ENCODE measurements around the gene MVB12B. TPM values are rescaled to one million over a fixed set of nuclear protein-coding genes. Genes with fewer than 3 reads are reported as not detected.
A peak's percentile ranks its signal among the peaks of the same experiment; 100 is the strongest.

The MVB12B gene
- total and polyA plus RNA-seq, 2 of the 8 experiments (the other 6 are each of a cell fraction or from before 2014, with no cell fraction given), result 2.6 to 5.0 TPM

- FAIRE-seq (no peak), DNase-seq (ENCODE audit: low read depth in 1 of 2, low spot score in 2 of 2) (no peak)
- H3K23me2 ChIP-seq (ENCODE audit: low read depth, low read length), result no peaks in the 10 kb centered on the region; the same call in 1 of the 2 replicates
- no peak overlapping the region for H3K4ac ChIP-seq (replicated peaks; ENCODE audit: insufficient read length, low read depth, low read length)
- WGBS, 2 experiments (ENCODE audit: extremely low coverage in 1 of 2, insufficient coverage in 1 of 2, insufficient read length in 1 of 2, insufficient replicate concordance in 2 of 2, low coverage in 1 of 2, low lambda C conversion rate in 2 of 2, missing lambda C conversion rate in 1 of 2), result 88% methylated on average over 5 of the region's 5 CpGs; no CpG with 5 or more reads in 1 of the 2 experiments
- no peaks in the 10 kb centered on the region; a peak in 1 of 4 replicates for H3K9me3 ChIP-seq (ENCODE audit: insufficient read depth in 2 of 2, low read depth in 1 of 2, low read length in 1 of 2)
- 0 out of 2 replicates have a peak overlapping the region, but pooled peaks have one; percentile 82 for H2BK12ac ChIP-seq (ENCODE audit: low read depth, low read length)
- peak overlapping the region; percentile 52; the same call in 1 of the 2 replicates for H3K18ac ChIP-seq (ENCODE audit: extremely low read depth, low read length)
- no peak overlapping the region for H4K8ac ChIP-seq (ENCODE audit: extremely low read depth, insufficient read depth, low read length)
- H2BK5ac ChIP-seq (ENCODE audit: low read depth, low read length), result peak overlapping the region; percentile 73; the same call in 1 of the 2 replicates
- no peak overlapping the region for H3K23ac ChIP-seq (ENCODE audit: insufficient read length)
- no peak overlapping the region for H2AFZ ChIP-seq (ENCODE audit: low read length)
- peak overlapping the region; percentile 21; the same call in 1 of the 2 replicates for H2BK20ac ChIP-seq (ENCODE audit: low read length)
- H3K56ac ChIP-seq (replicated peaks; ENCODE audit: insufficient read length, low read depth, low read length), result no peak overlapping the region
- no peak overlapping the region for H3K14ac ChIP-seq (ENCODE audit: insufficient read length)
- H3K4me3 ChIP-seq (ENCODE audit: extremely low read depth in 1 of 4, insufficient read depth in 2 of 4, low read depth in 3 of 4, low read length in 4 of 4), result no peak overlapping the region
- H3K79me1 ChIP-seq (ENCODE audit: low read depth, low read length), result no peaks in the 10 kb centered on the region
- H4K5ac ChIP-seq (ENCODE audit: insufficient read length, low read depth, low read length), result no peak overlapping the region
- H3K27ac ChIP-seq (ENCODE audit: low read depth, low read length), result no peak overlapping the region
- ChIA-PET CTCF (ENCODE audit: partially characterized antibody) (interaction anchor here (0.9 to 1.1 kb wide), 2 partner anchors 59 to 103 kb away, joined by 3 read pairs; no protein-coding TSS in a partner anchor), POLR2A (ENCODE audit: partially characterized antibody) (no interaction called here)
- H3K27me3 ChIP-seq (replicated peaks in 1 of 4; ENCODE audit: control insufficient read depth in 3 of 4, extremely low read depth in 1 of 4, insufficient read depth in 3 of 4, low read length in 3 of 4), result 0 out of 7 replicates have a peak, but pooled peaks cover 0 to 2% (median 0%) of the 10 kb centered on the region in 4 experiments
- H3K4me1 ChIP-seq (replicated peaks in 1 of 4; ENCODE audit: control insufficient read depth in 3 of 4, insufficient read depth in 4 of 4, low read length in 3 of 4), result peaks cover 2 to 11% (median 7%) of the 10 kb centered on the region in 4 experiments
- no peaks in the 10 kb centered on the region; a peak in 2 of 8 replicates for H3K36me3 ChIP-seq (ENCODE audit: control insufficient read depth in 2 of 4, insufficient read depth in 4 of 4, low read length in 3 of 4)
- 0 out of 2 replicates have a peak overlapping the region, but pooled peaks have one; percentile 49 for H2BK15ac ChIP-seq (ENCODE audit: low read length)
- no peak overlapping the region for H4K91ac ChIP-seq (replicated peaks; ENCODE audit: insufficient read length, low read length)
- H3K4me2 ChIP-seq (ENCODE audit: insufficient read depth in 1 of 2, low read depth in 2 of 2, low read length in 2 of 2), result no peak overlapping the region; a peak in 1 of 4 replicates
- no peak overlapping the region for H2BK120ac ChIP-seq (replicated peaks; ENCODE audit: low read depth, low read length)
- H2AK5ac ChIP-seq (ENCODE audit: low read depth, low read length), result 0 out of 2 replicates have a peak overlapping the region, but pooled peaks have one; percentile 44
- H3K9ac ChIP-seq (replicated peaks in 1 of 4; ENCODE audit: extremely low read depth in 1 of 4, low read depth in 3 of 4, low read length in 3 of 4), result no peak overlapping the region
- H4K20me1 ChIP-seq (replicated peaks in 1 of 2; ENCODE audit: control insufficient read depth in 1 of 2, insufficient read depth in 2 of 2, low read length in 2 of 2), result no peaks in the 10 kb centered on the region
- H3K79me2 ChIP-seq (ENCODE audit: control insufficient read depth in 1 of 2, insufficient read depth in 2 of 2, low read length in 2 of 2), result no peaks in the 10 kb centered on the region
- TF ChIP-seq POU5F1 (IDR thresholded peaks at IDR 0.05; ENCODE audit: low read depth, low read length) (no peak), BCL11A (IDR thresholded peaks at IDR 0.05; ENCODE audit: low read depth in 2 of 2, low read length in 2 of 2) (no peak), MAX (IDR thresholded peaks at IDR 0.05) (no peak), RFX5 (IDR thresholded peaks at IDR 0.05; ENCODE audit: borderline replicate concordance, low read depth, low read length) (no peak), EP300 (IDR thresholded peaks at IDR 0.05; ENCODE audit: borderline replicate concordance in 1 of 2, low read depth in 2 of 2, low read length in 2 of 2) (no peak), GABPA (IDR thresholded peaks at IDR 0.05; ENCODE audit: borderline replicate concordance, insufficient read depth, low read length) (no peak), E2F6 (IDR thresholded peaks at IDR 0.05) (no peak), TCF12 (IDR thresholded peaks at IDR 0.05; ENCODE audit: low read depth, low read length) (no peak), YY1 (IDR thresholded peaks at IDR 0.05; ENCODE audit: low read depth, low read length) (no peak), HDAC2 (IDR thresholded peaks at IDR 0.05; ENCODE audit: borderline replicate concordance in 1 of 2, low read depth in 2 of 2, low read length in 2 of 2) (no peak), TAF7 (optimal IDR thresholded peaks at IDR 0.05; ENCODE audit: borderline replicate concordance, low read depth, low read length) (no peak), JUND (IDR thresholded peaks at IDR 0.05; ENCODE audit: low read length) (no peak)
Measured at GRCh38 chr9:126347093-126347492, 20.5 kb downstream of the MVB12B start.
